Gastrocnemius medialis (tissue), 4 donors: ENCODE measurements around the gene SEPTIN12. TPM values are rescaled to one million over a fixed set of nuclear protein-coding genes. Genes with fewer than 3 reads are reported as not detected.

Experiments
- ATAC-seq, 2 donors: fragments of 150-250 bp; one replicate each; pipeline ENCODE4 v1.9.1; 2016
- DNase-seq, 2 donors: peaks; one replicate each; pipeline ENCODE4 v3.0.0-alpha.2; 2019
- H3K27ac ChIP-seq, 4 donors: fragments of 200-600 bp; sonication (generic); 1 replicate in 1 of 4; 2 replicates in 3 of 4; pipeline ENCODE4 v1.5.1; 2016 to 2018; ENCODE audit warnings: mild to moderate bottlenecking in 2 of 4, moderate library complexity in 1 of 4
- H3K27me3 ChIP-seq, 3 donors: fragments of 200-600 bp; sonication (generic) in 2 of 3; 1 replicate in 1 of 3; 2 replicates in 2 of 3; pipeline versions ENCODE4 v1.5.1 to v1.6.0; 2016 to 2019; ENCODE audit warnings: mild to moderate bottlenecking in 1 of 3, moderate library complexity in 1 of 3
- H3K36me3 ChIP-seq, 2 donors: fragments of 200-600 bp; sonication (generic) in 1 of 2; one replicate each; pipeline ENCODE4 v1.5.1; 2017 to 2018
- H3K4me1 ChIP-seq, 2 donors: fragments of 200-600 bp; sonication (generic) in 1 of 2; one replicate each; pipeline ENCODE4 v1.5.1; 2016 to 2017; ENCODE audit warnings: mild to moderate bottlenecking in 2 of 2
- H3K4me3 ChIP-seq, 4 donors: fragments of 200-600 bp; sonication (generic) in 3 of 4; 1 replicate in 1 of 4; 2 replicates in 3 of 4; pipeline ENCODE4 v1.5.1; 2016 to 2019; ENCODE audit warnings: mild to moderate bottlenecking in 2 of 4
- H3K9me3 ChIP-seq, 3 donors: fragments of 200-600 bp; sonication (generic) in 2 of 3; 1 replicate in 1 of 3; 2 replicates in 2 of 3; pipeline ENCODE4 v1.5.1; 2016 to 2019
- CTCF ChIP-seq, 5 experiments: fragments of 450-650 bp in 3 of 5; fragments of 200-600 bp in 2 of 5; sonication (generic) in 2 of 5; IDR thresholded peaks in 4 of 5; conservative IDR thresholded peaks in 1 of 5; 1 replicate in 4 of 5; 2 replicates in 1 of 5; pipeline ENCODE4 v1.5.1; 2016 to 2019; ENCODE audit warnings: antibody characterized with exemption in 5 of 5, mild to moderate bottlenecking in 3 of 5, moderate library complexity in 3 of 5
- POLR2A ChIP-seq, 2 donors: fragments of 450-650 bp; IDR thresholded peaks; one replicate each; pipeline ENCODE4 v1.6.1; 2017; ENCODE audit warnings: antibody characterized with exemption in 2 of 2, mild to moderate bottlenecking in 2 of 2, moderate library complexity in 2 of 2
- in situ Hi-C, 4 donors: fragments of 200-750 bp; cut with MboI; loops; one replicate each; pipeline versions ENCODE4 v1.15.0 to v1.8.0; 2017; ENCODE audit warnings: low sequenced_read_pairs in 4 of 4
- intact Hi-C: fragments of 100-400 bp; cut with DNase I; formaldehyde crosslinking; loops from one replicate; pipeline ENCODE4 v1.15.1; 2023; ENCODE audit warnings: low total_unique reads
- total RNA-seq, 4 donors: library from RNA; depleted of rRNA; stranded (reverse); fragments of >200 nt; gene quantifications; one replicate each; pipeline versions ENCODE4 v1.1.0 to v1.2.3, GENCODE V29; 2016

SEPTIN12 gene
- total RNA-seq, 4 donors from 2014 or later: not detected

- ATAC-seq: no peak
Observed at GRCh38 chr16:4755687-4756086, 32.5 kb downstream of the SEPTIN12 start.

GRCh38 chr16:4754865-4755264 lies 33.3 kb downstream of the SEPTIN12 start:
- DNase-seq (no peak), ATAC-seq (no peak)
- no peak overlapping the region for H3K27ac ChIP-seq
- H3K4me1 ChIP-seq: no peaks in the 10 kb centered on the region
- H3K27me3 ChIP-seq: no peaks in the 10 kb centered on the region
- no peaks in the 10 kb centered on the region for H3K9me3 ChIP-seq
- in situ Hi-C loops: no loop called here
- peaks cover 12 to 91% of the 10 kb centered on the region in 2 donors for H3K36me3 ChIP-seq
- TF ChIP-seq POLR2A (IDR thresholded peaks at IDR 0.05) (no peak), CTCF (IDR thresholded peaks at IDR 0.05 in 4 of 5, conservative IDR thresholded peaks at IDR 0.05 in 1 of 5) (no peak)
- intact Hi-C loops: no loop called here
- no peak overlapping the region for H3K4me3 ChIP-seq

More at GRCh38 chr16:4755687-4756086, 32.5 kb downstream of the SEPTIN12 start:
- intact Hi-C loops (no loop called here), in situ Hi-C loops (no loop called here)
- no peak overlapping the region for H3K4me3 ChIP-seq
- peaks cover 12 to 99% of the 10 kb centered on the region in 2 donors for H3K36me3 ChIP-seq
- H3K27me3 ChIP-seq: no peaks in the 10 kb centered on the region
- DNase-seq: no peak
- TF ChIP-seq CTCF (IDR thresholded peaks at IDR 0.05 in 4 of 5, conservative IDR thresholded peaks at IDR 0.05 in 1 of 5): no peak
- TF ChIP-seq POLR2A (IDR thresholded peaks at IDR 0.05): no peak
- no peak overlapping the region for H3K27ac ChIP-seq
- no peaks in the 10 kb centered on the region for H3K9me3 ChIP-seq
- no peaks in the 10 kb centered on the region for H3K4me1 ChIP-seq

- Histone ChIP-seq H3K27ac (no peak overlapping the region), H3K9me3 (no peaks in the 10 kb centered on the region), H3K4me3 (no peak overlapping the region), H3K4me1 (no peaks in the 10 kb centered on the region), H3K36me3 (peaks cover 8 to 75% of the 10 kb centered on the region in 2 donors), H3K27me3 (no peaks in the 10 kb centered on the region)
- in situ Hi-C loops: no loop called here
- ATAC-seq: no peak
- intact Hi-C loops: no loop called here
- DNase-seq: no peak
- TF ChIP-seq POLR2A (IDR thresholded peaks at IDR 0.05) (no peak), CTCF (IDR thresholded peaks at IDR 0.05 in 4 of 5, conservative IDR thresholded peaks at IDR 0.05 in 1 of 5) (no peak)
Observed at GRCh38 chr16:4753227-4753626, 34.9 kb downstream of the SEPTIN12 start.

- no peak for TF ChIP-seq POLR2A (IDR thresholded peaks at IDR 0.05)
- TF ChIP-seq CTCF (IDR thresholded peaks at IDR 0.05 in 4 of 5, conservative IDR thresholded peaks at IDR 0.05 in 1 of 5): no peak
- intact Hi-C loops: no loop called here
- in situ Hi-C loops: no loop called here
- Histone ChIP-seq H3K9me3 (no peaks in the 10 kb centered on the region), H3K4me3 (no peak overlapping the region), H3K27me3 (no peaks in the 10 kb centered on the region), H3K27ac (no peak overlapping the region), H3K36me3 (peaks cover 8 to 68% of the 10 kb centered on the region in 2 donors), H3K4me1 (no peaks in the 10 kb centered on the region)
- DNase-seq (no peak), ATAC-seq (no peak)
Observed at GRCh38 chr16:4752351-4753100, 35.6 kb downstream of the SEPTIN12 start.
